Transverse colon (tissue), 4 donors: ENCODE results near the gene RRP12. TPM values are rescaled to one million over a fixed set of nuclear protein-coding genes. Genes with fewer than 3 reads are reported as not detected.

Experiments
- DNase-seq: peaks from one replicate; pipeline ENCODE4 v3.0.0-alpha.2; 2019
- H3K27ac ChIP-seq, 4 donors: fragments of 200-600 bp; sonication (generic); 2 replicates each; pipeline ENCODE4 v1.5.1; 2016 to 2018; ENCODE audit warnings: inconsistent platforms in 4 of 4
- H3K27me3 ChIP-seq: fragments of 200-600 bp; sonication (generic); 2 replicates; pipeline ENCODE4 v1.5.1; 2017; ENCODE audit warnings: inconsistent platforms
- H3K36me3 ChIP-seq, 4 donors: fragments of 200-600 bp; sonication (generic); 2 replicates each; pipeline ENCODE4 v1.5.1; 2017 to 2019; ENCODE audit warnings: inconsistent platforms in 4 of 4
- H3K4me1 ChIP-seq, 4 donors: fragments of 200-600 bp; sonication (generic); 2 replicates each; pipeline ENCODE4 v1.5.1; 2017 to 2020; ENCODE audit warnings: inconsistent platforms in 4 of 4
- H3K4me3 ChIP-seq, 4 donors: fragments of 200-600 bp; sonication (generic); 1 replicate in 1 of 4; 2 replicates in 3 of 4; pipeline versions ENCODE4 v1.5.1 to v1.6.1; 2017 to 2019; ENCODE audit warnings: inconsistent platforms in 4 of 4
- H3K9me3 ChIP-seq, 2 donors: fragments of 200-600 bp; sonication (generic); 2 replicates each; pipeline ENCODE4 v1.5.1; 2017 to 2019; ENCODE audit warnings: inconsistent platforms in 2 of 2
- EP300 ChIP-seq: sonication (generic); formaldehyde crosslinking; IDR thresholded peaks from one replicate; pipeline ENCODE4 v1.6.1; 2017; ENCODE audit warnings: antibody characterized with exemption, low read depth
- POLR2A ChIP-seq: fragments of 450-650 bp; IDR thresholded peaks from one replicate; pipeline ENCODE4 v1.6.1; 2016; ENCODE audit warnings: antibody characterized with exemption, mild to moderate bottlenecking, moderate library complexity
- POLR2AphosphoS5 ChIP-seq, 3 donors: sonication (generic); formaldehyde crosslinking; IDR thresholded peaks; one replicate each; pipeline ENCODE4 v1.6.1; 2016; ENCODE audit warnings: antibody characterized with exemption in 3 of 3
- WGBS, 2 donors: methylation state at CpG; one replicate each; pipeline ENCODE4 v1.1.5; 2018; ENCODE audit warnings: low coverage in 1 of 2; 5-methylcytosine and 5-hydroxymethylcytosine counted together
- in situ Hi-C, 4 donors: fragments of 200-750 bp; cut with MboI; loops; one replicate each; pipeline versions ENCODE4 v1.15.0 to v1.15.1; 2017; ENCODE audit warnings: low sequenced_read_pairs in 3 of 4, low pct_ligation_motif_present in 1 of 4, low pct_unique_long_range_greater_than_20kb in 1 of 4
- intact Hi-C: fragments of 100-400 bp; cut with DNase I; formaldehyde crosslinking; loops from one replicate; pipeline ENCODE4 v1.15.1; 2023; ENCODE audit warnings: low total_unique reads
- total RNA-seq, 4 donors: library from RNA; depleted of rRNA; stranded (reverse); fragments of >200 nt; gene quantifications; one replicate each; pipeline ENCODE4 v1.1.0, GENCODE V29; 2016
- TF ChIP-seq, protein P1 (sequence below), 5 experiments: fragments of 200-600 bp in 3 of 5; fragments of 450-650 bp in 2 of 5; sonication (generic) in 3 of 5; IDR thresholded peaks; 1 replicate in 2 of 5; 2 replicates in 3 of 5; pipeline ENCODE4 v1.5.1; 2016 to 2017; ENCODE audit warnings: antibody characterized with exemption in 5 of 5, inconsistent platforms in 3 of 5, mild to moderate bottlenecking in 2 of 5, moderate library complexity in 1 of 5

The RRP12 gene
- total RNA-seq, 4 donors from 2014 or later = 5.7 to 14.0 (median 11.5) TPM

DNA sequence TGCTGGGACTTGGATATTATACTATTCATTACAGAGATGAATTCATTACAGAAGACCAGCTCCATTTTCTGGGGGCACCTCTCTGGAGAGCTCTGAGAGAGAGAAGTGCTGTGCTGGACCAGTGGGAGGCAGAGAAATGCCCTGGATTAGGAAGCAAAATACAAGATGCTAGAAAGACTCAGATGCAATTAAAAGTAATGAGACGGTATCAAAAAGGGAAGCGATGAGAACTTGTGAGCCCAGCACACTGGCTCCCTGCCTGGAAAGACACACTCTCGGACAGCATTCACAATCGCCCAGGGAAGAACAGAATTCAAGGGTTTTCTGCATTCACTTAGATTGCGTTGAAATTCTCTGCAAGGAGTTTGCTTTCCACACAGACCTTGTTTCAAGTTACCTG lies 63.1 kb downstream of the RRP12 start:
- peaks cover 0 to 26% (median 21%) of the 10 kb centered on the region in 4 donors for H3K4me1 ChIP-seq
- TF ChIP-seq POLR2A = no peak
- TF ChIP-seq EP300 = no peak
- TF ChIP-seq, protein P1, sequence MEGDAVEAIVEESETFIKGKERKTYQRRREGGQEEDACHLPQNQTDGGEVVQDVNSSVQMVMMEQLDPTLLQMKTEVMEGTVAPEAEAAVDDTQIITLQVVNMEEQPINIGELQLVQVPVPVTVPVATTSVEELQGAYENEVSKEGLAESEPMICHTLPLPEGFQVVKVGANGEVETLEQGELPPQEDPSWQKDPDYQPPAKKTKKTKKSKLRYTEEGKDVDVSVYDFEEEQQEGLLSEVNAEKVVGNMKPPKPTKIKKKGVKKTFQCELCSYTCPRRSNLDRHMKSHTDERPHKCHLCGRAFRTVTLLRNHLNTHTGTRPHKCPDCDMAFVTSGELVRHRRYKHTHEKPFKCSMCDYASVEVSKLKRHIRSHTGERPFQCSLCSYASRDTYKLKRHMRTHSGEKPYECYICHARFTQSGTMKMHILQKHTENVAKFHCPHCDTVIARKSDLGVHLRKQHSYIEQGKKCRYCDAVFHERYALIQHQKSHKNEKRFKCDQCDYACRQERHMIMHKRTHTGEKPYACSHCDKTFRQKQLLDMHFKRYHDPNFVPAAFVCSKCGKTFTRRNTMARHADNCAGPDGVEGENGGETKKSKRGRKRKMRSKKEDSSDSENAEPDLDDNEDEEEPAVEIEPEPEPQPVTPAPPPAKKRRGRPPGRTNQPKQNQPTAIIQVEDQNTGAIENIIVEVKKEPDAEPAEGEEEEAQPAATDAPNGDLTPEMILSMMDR (IDR thresholded peaks at IDR 0.05) = no peak
- TF ChIP-seq POLR2AphosphoS5 (IDR thresholded peaks at IDR 0.05) = no peak
- peak overlapping the region in 1 of 4 donors; percentile 73 for H3K27ac ChIP-seq
- H3K4me3 ChIP-seq = no peak overlapping the region
- no peaks in the 10 kb centered on the region for H3K27me3 ChIP-seq
- in situ Hi-C loops (no loop called here), intact Hi-C loops (no loop called here)
- no peaks in the 10 kb centered on the region for H3K36me3 ChIP-seq
- DNase-seq = no peak
- WGBS, 2 donors = 64 to 69% methylated on average over 5 of the region's 5 CpGs
- H3K9me3 ChIP-seq = no peaks in the 10 kb centered on the region

DNA sequence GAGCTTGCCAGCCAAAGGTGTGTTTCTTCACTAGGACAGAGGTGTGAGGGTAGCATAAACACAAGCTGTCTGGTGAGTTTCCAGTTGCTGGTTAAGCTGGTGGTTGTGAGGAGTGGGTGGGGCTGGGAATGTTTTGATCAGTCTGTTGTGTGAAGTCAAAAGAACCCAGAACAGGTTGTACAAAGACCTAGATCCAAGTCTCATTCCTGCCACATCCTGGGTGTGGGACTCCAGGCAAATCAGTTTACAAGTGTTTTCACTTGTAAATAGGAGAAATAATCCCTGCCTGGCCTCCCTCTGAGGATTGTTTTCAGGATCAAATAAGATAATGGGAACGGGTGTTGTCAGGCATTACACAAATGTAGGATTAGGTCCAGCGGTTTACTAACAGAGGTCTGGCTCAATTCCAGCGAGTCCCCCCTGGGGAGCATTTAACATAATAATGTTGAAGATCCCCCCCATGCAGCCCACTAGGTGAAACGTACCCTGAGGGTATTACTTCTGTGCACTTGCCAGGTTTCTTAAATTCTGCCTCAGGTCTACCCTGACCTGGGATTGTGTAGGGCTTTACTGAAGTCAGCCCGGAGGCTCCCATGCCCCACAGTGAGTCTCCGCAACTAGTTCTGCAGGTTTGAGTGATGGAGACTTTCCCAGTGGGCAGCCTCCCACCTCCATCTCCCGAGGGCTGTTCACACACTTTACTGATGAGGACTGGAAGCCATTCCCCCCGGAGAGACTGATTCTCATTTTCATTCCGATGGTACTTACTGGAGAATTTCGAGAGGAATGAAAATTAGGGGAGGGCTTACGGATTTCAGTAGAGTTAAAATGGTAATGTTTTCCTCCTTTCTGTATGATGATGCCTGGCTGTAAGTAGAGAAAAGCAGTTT lies 64.0 kb downstream of the RRP12 start:
- TF ChIP-seq EP300 (no peak), POLR2A (peak; percentile 20), POLR2AphosphoS5 (IDR thresholded peaks at IDR 0.05) (peak in 2 of 3 donors; percentile 43 to 60)
- TF ChIP-seq, protein P1 (IDR thresholded peaks at IDR 0.05) = no peak
- H3K9me3 ChIP-seq = no peaks in the 10 kb centered on the region
- DNase-seq = peak; percentile 80
- no peak overlapping the region for H3K4me3 ChIP-seq
- intact Hi-C loops (no loop called here), in situ Hi-C loops (no loop called here)
- H3K27ac ChIP-seq = peak overlapping the region; percentile 66 to 98 (median 72)
- H3K4me1 ChIP-seq = peaks cover 1 to 33% (median 23%) of the 10 kb centered on the region in 4 donors
- H3K36me3 ChIP-seq = no peaks in the 10 kb centered on the region
- 31 to 45% methylated on average over 2 to 11 of the region's 11 CpGs for WGBS, 2 donors
- no peaks in the 10 kb centered on the region for H3K27me3 ChIP-seq

- TF ChIP-seq POLR2AphosphoS5 (IDR thresholded peaks at IDR 0.05) (no peak), EP300 (no peak), POLR2A (no peak)
- TF ChIP-seq, protein P1 (IDR thresholded peaks at IDR 0.05) = no peak
- H3K36me3 ChIP-seq = no peaks in the 10 kb centered on the region
- H3K27me3 ChIP-seq = no peaks in the 10 kb centered on the region
- intact Hi-C loops = no loop called here
- H3K9me3 ChIP-seq = no peaks in the 10 kb centered on the region
- H3K4me1 ChIP-seq = peaks cover 4 to 40% (median 31%) of the 10 kb centered on the region in 4 donors
- WGBS, 2 donors = 18% methylated on average over 5 of the region's 5 CpGs
- in situ Hi-C loops = no loop called here
- peak overlapping the region; percentile 66 to 98 (median 72) for H3K27ac ChIP-seq
- H3K4me3 ChIP-seq = peak overlapping the region in 1 of 4 donors; percentile 9
- no peak for DNase-seq
Observed at GRCh38 chr10:97336446-97336845, 64.7 kb downstream of the RRP12 start.

DNA sequence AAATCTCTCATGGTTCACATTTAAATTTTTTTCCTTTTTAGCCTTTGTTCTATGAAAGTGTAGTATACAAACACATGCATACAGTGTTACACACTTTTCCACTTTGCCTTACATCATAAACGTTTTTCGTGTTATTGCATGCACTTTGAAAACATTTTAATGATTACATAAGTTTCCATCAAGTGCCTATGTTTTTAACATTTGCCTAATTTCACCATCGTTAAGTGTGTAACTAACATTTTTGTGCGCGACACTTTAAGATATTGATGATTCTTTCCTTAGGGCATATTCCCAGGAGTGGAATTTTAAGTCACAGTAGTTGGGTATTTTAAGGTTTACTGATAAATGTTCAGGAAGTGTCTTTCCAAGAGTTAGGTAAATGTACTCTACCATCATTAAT lies 65.1 kb downstream of the RRP12 start:
- H3K4me3 ChIP-seq = no peak overlapping the region
- DNase-seq = no peak
- H3K4me1 ChIP-seq = peaks cover 8 to 44% (median 35%) of the 10 kb centered on the region in 4 donors
- TF ChIP-seq, protein P1 (IDR thresholded peaks at IDR 0.05) = no peak
- TF ChIP-seq EP300 (no peak), POLR2AphosphoS5 (IDR thresholded peaks at IDR 0.05) (no peak), POLR2A (no peak)
- intact Hi-C loops = no loop called here
- no peaks in the 10 kb centered on the region for H3K36me3 ChIP-seq
- no peaks in the 10 kb centered on the region for H3K27me3 ChIP-seq
- H3K27ac ChIP-seq = peak overlapping the region in 3 of 4 donors; percentile 71 to 98 (median 73)
- in situ Hi-C loops = no loop called here
- WGBS, 2 donors = 45 to 58% methylated on average over 5 of the region's 5 CpGs
- no peaks in the 10 kb centered on the region for H3K9me3 ChIP-seq
